ENCODE results near the gene ALPK1.
A peak's percentile ranks its signal among the peaks of the same experiment; 100 is the strongest.

The ALPK1 gene

GRCh38 chr4:112327965-112328733, 31.0 kb downstream of the ALPK1 start:
- Histone ChIP-seq H3K14ac (ENCODE audit: low read length in 2 of 2) (no peak overlapping the region), H2AK5ac (ENCODE audit: low read length, severe bottlenecking) (no peak overlapping the region), H2BK15ac (ENCODE audit: low read depth, poor library complexity, severe bottlenecking) (no peak overlapping the region), H2BK12ac (ENCODE audit: low read length in 2 of 2) (no peak overlapping the region), H2AFZ (ENCODE audit: low read depth, low read length) (no peak overlapping the region), H3K9ac (ENCODE audit: low read length) (peak overlapping the region; percentile 37), H2BK120ac (ENCODE audit: low read depth, low read length) (no peak overlapping the region), H4K91ac (ENCODE audit: low read length) (no peak overlapping the region), H3K27me3 (ENCODE audit: control insufficient read depth in 1 of 2, insufficient read depth in 1 of 2, low read length in 2 of 2) (no peaks in the 10 kb centered on the region), H3K9me3 (ENCODE audit: control insufficient read depth, low read length) (no peaks in the 10 kb centered on the region), H2BK5ac (ENCODE audit: low read depth, low read length, poor library complexity, severe bottlenecking) (no peak overlapping the region), H3K4me3 (ENCODE audit: insufficient read depth in 1 of 2, low read depth in 1 of 2, low read length in 2 of 2) (no peak overlapping the region), H3K18ac (ENCODE audit: low read depth in 1 of 2, low read length in 2 of 2) (no peak overlapping the region), H3K4me2 (ENCODE audit: low read length, poor library complexity, severe bottlenecking) (no peak overlapping the region), H3K27ac (ENCODE audit: low read length, poor library complexity, severe bottlenecking) (no peak overlapping the region), H3K36me3 (ENCODE audit: control insufficient read depth in 1 of 2, insufficient read depth in 2 of 2, low read depth in 1 of 2, low read length in 2 of 2) (peaks cover 3 to 30% of the 10 kb centered on the region in 2 experiments), H3K4me1 (ENCODE audit: control insufficient read depth, insufficient read depth, low read depth, low read length) (no peaks in the 10 kb centered on the region), H4K8ac (ENCODE audit: low read length) (no peak overlapping the region), H3K23ac (ENCODE audit: low read length in 2 of 2) (no peak overlapping the region), H3K4ac (ENCODE audit: low read depth in 1 of 2, low read length in 2 of 2) (no peak overlapping the region), H3K79me1 (replicated peaks; ENCODE audit: low read length, poor library complexity, severe bottlenecking) (peaks cover 2% of the 10 kb centered on the region)
- peak; percentile 65 for DNase-seq
- 54% methylated on average over 7 of the region's 9 CpGs for WGBS

GRCh38 chr4:112328734-112329130, 31.6 kb downstream of the ALPK1 start:
- Histone ChIP-seq H2BK120ac (ENCODE audit: low read depth, low read length) (no peak overlapping the region), H3K4me2 (ENCODE audit: low read length, poor library complexity, severe bottlenecking) (no peak overlapping the region), H3K14ac (ENCODE audit: low read length in 2 of 2) (no peak overlapping the region), H3K36me3 (ENCODE audit: control insufficient read depth in 1 of 2, insufficient read depth in 2 of 2, low read depth in 1 of 2, low read length in 2 of 2) (peaks cover 2 to 30% of the 10 kb centered on the region in 2 experiments), H3K4ac (ENCODE audit: low read depth in 1 of 2, low read length in 2 of 2) (no peak overlapping the region), H3K27me3 (ENCODE audit: control insufficient read depth in 1 of 2, insufficient read depth in 1 of 2, low read length in 2 of 2) (no peaks in the 10 kb centered on the region), H3K27ac (ENCODE audit: low read length, poor library complexity, severe bottlenecking) (no peak overlapping the region), H3K23ac (ENCODE audit: low read length in 2 of 2) (no peak overlapping the region), H2AK5ac (ENCODE audit: low read length, severe bottlenecking) (no peak overlapping the region), H4K91ac (ENCODE audit: low read length) (no peak overlapping the region), H2BK5ac (ENCODE audit: low read depth, low read length, poor library complexity, severe bottlenecking) (no peak overlapping the region), H3K9ac (ENCODE audit: low read length) (no peak overlapping the region), H3K79me1 (replicated peaks; ENCODE audit: low read length, poor library complexity, severe bottlenecking) (peaks cover under 1% of the 10 kb centered on the region), H2AFZ (ENCODE audit: low read depth, low read length) (no peak overlapping the region), H2BK15ac (ENCODE audit: low read depth, poor library complexity, severe bottlenecking) (no peak overlapping the region), H3K4me3 (ENCODE audit: insufficient read depth in 1 of 2, low read depth in 1 of 2, low read length in 2 of 2) (no peak overlapping the region), H3K18ac (ENCODE audit: low read depth in 1 of 2, low read length in 2 of 2) (no peak overlapping the region), H2BK12ac (ENCODE audit: low read length in 2 of 2) (no peak overlapping the region), H4K8ac (ENCODE audit: low read length) (no peak overlapping the region), H3K4me1 (ENCODE audit: control insufficient read depth, insufficient read depth, low read depth, low read length) (no peaks in the 10 kb centered on the region), H3K9me3 (ENCODE audit: control insufficient read depth, low read length) (no peaks in the 10 kb centered on the region)
- DNase-seq = no peak
- WGBS = 84% methylated on average over 3 of the region's 4 CpGs

GRCh38 chr4:112329672-112330375, 32.7 kb downstream of the ALPK1 start:
- no peak overlapping the region for H2BK5ac ChIP-seq (ENCODE audit: low read depth, low read length, poor library complexity, severe bottlenecking)
- H3K27me3 ChIP-seq (ENCODE audit: control insufficient read depth in 1 of 2, insufficient read depth in 1 of 2, low read length in 2 of 2) = no peaks in the 10 kb centered on the region
- H3K9ac ChIP-seq (ENCODE audit: low read length) = no peak overlapping the region
- H2AK5ac ChIP-seq (ENCODE audit: low read length, severe bottlenecking) = no peak overlapping the region
- peaks cover 0 to 27% of the 10 kb centered on the region in 2 experiments for H3K36me3 ChIP-seq (ENCODE audit: control insufficient read depth in 1 of 2, insufficient read depth in 2 of 2, low read depth in 1 of 2, low read length in 2 of 2)
- no peak overlapping the region for H3K23ac ChIP-seq (ENCODE audit: low read length in 2 of 2)
- H3K27ac ChIP-seq (ENCODE audit: low read length, poor library complexity, severe bottlenecking) = no peak overlapping the region
- no peak for DNase-seq
- H2BK12ac ChIP-seq (ENCODE audit: low read length in 2 of 2) = no peak overlapping the region
- H4K91ac ChIP-seq (ENCODE audit: low read length) = no peak overlapping the region
- no peak overlapping the region for H2BK120ac ChIP-seq (ENCODE audit: low read depth, low read length)
- WGBS = 76% methylated on average over 3 of the region's 5 CpGs
- no peaks in the 10 kb centered on the region for H3K4me1 ChIP-seq (ENCODE audit: control insufficient read depth, insufficient read depth, low read depth, low read length)
- no peak overlapping the region for H3K4me3 ChIP-seq (ENCODE audit: insufficient read depth in 1 of 2, low read depth in 1 of 2, low read length in 2 of 2)
- H3K18ac ChIP-seq (ENCODE audit: low read depth in 1 of 2, low read length in 2 of 2) = no peak overlapping the region
- no peak overlapping the region for H4K8ac ChIP-seq (ENCODE audit: low read length)
- no peaks in the 10 kb centered on the region for H3K9me3 ChIP-seq (ENCODE audit: control insufficient read depth, low read length)
- no peaks in the 10 kb centered on the region for H3K79me1 ChIP-seq (replicated peaks; ENCODE audit: low read length, poor library complexity, severe bottlenecking)
- H3K4me2 ChIP-seq (ENCODE audit: low read length, poor library complexity, severe bottlenecking) = no peak overlapping the region
- no peak overlapping the region for H3K14ac ChIP-seq (ENCODE audit: low read length in 2 of 2)
- H2AFZ ChIP-seq (ENCODE audit: low read depth, low read length) = no peak overlapping the region
- no peak overlapping the region for H3K4ac ChIP-seq (ENCODE audit: low read depth in 1 of 2, low read length in 2 of 2)
- H2BK15ac ChIP-seq (ENCODE audit: low read depth, poor library complexity, severe bottlenecking) = no peak overlapping the region

GRCh38 chr4:112330921-112331320, 33.8 kb downstream of the ALPK1 start:
- Histone ChIP-seq H3K4me2 (ENCODE audit: low read length, poor library complexity, severe bottlenecking) (no peak overlapping the region), H3K9ac (ENCODE audit: low read length) (no peak overlapping the region), H4K8ac (ENCODE audit: low read length) (no peak overlapping the region), H3K9me3 (ENCODE audit: control insufficient read depth, low read length) (no peaks in the 10 kb centered on the region), H4K91ac (ENCODE audit: low read length) (no peak overlapping the region), H2BK12ac (ENCODE audit: low read length in 2 of 2) (no peak overlapping the region), H2AFZ (ENCODE audit: low read depth, low read length) (no peak overlapping the region), H3K79me1 (replicated peaks; ENCODE audit: low read length, poor library complexity, severe bottlenecking) (no peaks in the 10 kb centered on the region), H3K4me3 (ENCODE audit: insufficient read depth in 1 of 2, low read depth in 1 of 2, low read length in 2 of 2) (no peak overlapping the region), H2BK5ac (ENCODE audit: low read depth, low read length, poor library complexity, severe bottlenecking) (no peak overlapping the region), H3K14ac (ENCODE audit: low read length in 2 of 2) (no peak overlapping the region), H2BK120ac (ENCODE audit: low read depth, low read length) (no peak overlapping the region), H3K27me3 (ENCODE audit: control insufficient read depth in 1 of 2, insufficient read depth in 1 of 2, low read length in 2 of 2) (no peaks in the 10 kb centered on the region), H3K4me1 (ENCODE audit: control insufficient read depth, insufficient read depth, low read depth, low read length) (no peaks in the 10 kb centered on the region), H2AK5ac (ENCODE audit: low read length, severe bottlenecking) (no peak overlapping the region), H3K23ac (ENCODE audit: low read length in 2 of 2) (no peak overlapping the region), H3K27ac (ENCODE audit: low read length, poor library complexity, severe bottlenecking) (no peak overlapping the region), H3K4ac (ENCODE audit: low read depth in 1 of 2, low read length in 2 of 2) (no peak overlapping the region), H2BK15ac (ENCODE audit: low read depth, poor library complexity, severe bottlenecking) (no peak overlapping the region), H3K18ac (ENCODE audit: low read depth in 1 of 2, low read length in 2 of 2) (no peak overlapping the region), H3K36me3 (ENCODE audit: control insufficient read depth in 1 of 2, insufficient read depth in 2 of 2, low read depth in 1 of 2, low read length in 2 of 2) (peaks cover 0 to 16% of the 10 kb centered on the region in 2 experiments)
- no peak for DNase-seq
- 86% methylated on average over 4 of the region's 4 CpGs for WGBS
